GM23338 (cell line): Measurements from ENCODE around the gene DMBT1. TPM values are rescaled to one million over a fixed set of nuclear protein-coding genes. Genes with fewer than 3 reads are reported as not detected.

Experiments
- ATAC-seq: fragments of 200-7000 bp; cut with Tn5 transposase; 3 replicates; pipeline ENCODE4 v1.9.1; 2020
- DNase-seq: peaks from one replicate; pipeline ENCODE4 v3.0.0-alpha.2; 2015; ENCODE audit warnings: low spot score
- H2AFZ ChIP-seq: fragments of 200-600 bp; sonication (generic); 2 replicates; pipeline ENCODE4 v1.8.0; 2016; ENCODE audit warnings: antibody characterized with exemption, mild to moderate bottlenecking, moderate library complexity
- H3F3A ChIP-seq: fragments of 200-600 bp; sonication (generic); replicated peaks from 2 replicates; pipeline ENCODE4 v1.8.0; 2017; ENCODE audit warnings: antibody characterized with exemption, mixed run types, low read depth
- H3K27ac ChIP-seq: fragments of 200-600 bp; sonication (generic); 2 replicates; pipeline ENCODE4 v1.6.1; 2016; ENCODE audit warnings: low read depth
- H3K27me3 ChIP-seq: fragments of 200-600 bp; sonication (generic); 2 replicates; pipeline ENCODE4 v1.8.0; 2016; ENCODE audit warnings: mild to moderate bottlenecking, mixed run types, moderate library complexity; ENCODE audit not compliant: insufficient read depth
- H3K36me3 ChIP-seq: fragments of 200-600 bp; sonication (generic); 2 replicates; pipeline ENCODE4 v1.8.0; 2016; ENCODE audit warnings: mild to moderate bottlenecking; ENCODE audit not compliant: insufficient read depth
- H3K4me1 ChIP-seq: fragments of 200-600 bp; sonication (generic); 2 replicates; pipeline ENCODE4 v1.8.0; 2016; ENCODE audit warnings: mild to moderate bottlenecking, moderate library complexity; ENCODE audit not compliant: insufficient read depth
- H3K4me2 ChIP-seq: fragments of 200-600 bp; sonication (generic); 2 replicates; pipeline ENCODE4 v1.7.1; 2017; ENCODE audit warnings: mixed run types
- H3K4me3 ChIP-seq: fragments of 200-600 bp; sonication (generic); 2 replicates; pipeline ENCODE4 v1.6.1; 2016; ENCODE audit warnings: mixed run types
- H3K79me2 ChIP-seq: fragments of 200-600 bp; sonication (generic); replicated peaks from 2 replicates; pipeline ENCODE4 v1.8.0; 2017; ENCODE audit warnings: mild to moderate bottlenecking; ENCODE audit not compliant: insufficient read depth
- H3K9me2 ChIP-seq: fragments of 200-600 bp; sonication (generic); 2 replicates; pipeline ENCODE4 v1.8.0; 2017; ENCODE audit not compliant: insufficient read depth
- H4K20me1 ChIP-seq: fragments of 200-600 bp; sonication (generic); replicated peaks from 2 replicates; pipeline ENCODE4 v1.8.0; 2017; ENCODE audit warnings: mild to moderate bottlenecking; ENCODE audit not compliant: insufficient read depth
- H3K27ac Mint-ChIP-seq: 2 replicates; pipeline ENCODE4 v1.8.0; 2020; ENCODE audit warnings: inconsistent platforms, mild to moderate bottlenecking, moderate library complexity, mixed read lengths
- H3K27me3 Mint-ChIP-seq: 3 replicates; pipeline ENCODE4 v1.8.0; 2022; ENCODE audit warnings: low read depth, mild to moderate bottlenecking, moderate library complexity, mixed read lengths, inconsistent platforms; ENCODE audit not compliant: insufficient read depth, poor library complexity
- H3K36me3 Mint-ChIP-seq: 3 replicates; pipeline ENCODE4 v1.8.0; 2021; ENCODE audit warnings: low read depth, mild to moderate bottlenecking, inconsistent platforms, moderate library complexity, mixed read lengths
- H3K4me1 Mint-ChIP-seq: 3 replicates; pipeline ENCODE4 v1.8.0; 2020; ENCODE audit warnings: mild to moderate bottlenecking, inconsistent platforms, mixed read lengths
- H3K4me3 Mint-ChIP-seq: 3 replicates; pipeline ENCODE4 v1.8.0; 2021; ENCODE audit warnings: moderate library complexity, mild to moderate bottlenecking, inconsistent platforms, mixed read lengths
- H3K9me3 Mint-ChIP-seq: 3 replicates; pipeline ENCODE4 v1.8.0; 2020; ENCODE audit warnings: moderate library complexity, mild to moderate bottlenecking, inconsistent platforms, mixed read lengths
- CREB1 ChIP-seq: fragments of 250-450 bp; sonication (Bioruptor Pico); IDR thresholded peaks from 2 replicates; pipeline ENCODE4 v1.5.0; 2020; ENCODE audit warnings: low read depth, mild to moderate bottlenecking, moderate library complexity
- EZH2 ChIP-seq: fragments of 200-600 bp; sonication (generic); IDR thresholded peaks from one replicate; pipeline ENCODE4 v1.8.0; 2017; ENCODE audit warnings: antibody characterized with exemption, mild to moderate bottlenecking, low read depth; ENCODE audit not compliant: unreplicated experiment
- EZH2phosphoT487 ChIP-seq: fragments of 200-600 bp; sonication (generic); IDR thresholded peaks from one replicate; pipeline ENCODE4 v1.8.1; 2018; ENCODE audit warnings: antibody characterized with exemption; ENCODE audit not compliant: unreplicated experiment
- JUNB ChIP-seq: IDR thresholded peaks from one replicate; pipeline ENCODE4 v1.6.1; 2016; ENCODE audit warnings: antibody characterized with exemption; ENCODE audit not compliant: unreplicated experiment
- NANOG ChIP-seq: IDR thresholded peaks from 2 replicates; pipeline ENCODE4 v1.6.1; 2016; ENCODE audit warnings: antibody characterized with exemption, borderline replicate concordance
- POLR2AphosphoS5 ChIP-seq: IDR thresholded peaks from 2 replicates; pipeline ENCODE4 v1.6.1; 2016; ENCODE audit warnings: antibody characterized with exemption, low read depth
- STAT1 ChIP-seq: IDR thresholded peaks from one replicate; pipeline ENCODE4 v1.6.1; 2016; ENCODE audit warnings: antibody characterized with exemption; ENCODE audit not compliant: unreplicated experiment
- ZNF114 ChIP-seq: fragments of 250-450 bp; sonication (Bioruptor Pico); IDR thresholded peaks from 2 replicates; pipeline ENCODE4 v1.5.0; 2020; ENCODE audit warnings: mild to moderate bottlenecking, moderate library complexity
- ZNF462 ChIP-seq: fragments of 250-450 bp; sonication (Bioruptor Pico); IDR thresholded peaks from 2 replicates; pipeline ENCODE4 v1.5.0; 2020; ENCODE audit warnings: mild to moderate bottlenecking, moderate library complexity
- polyA plus RNA-seq: library from polyadenylated mRNA; unstranded; fragments of >200 nt; fragmentation: Nextera tagmentation; extraction: Ambion mirVana; gene quantifications from 2 replicates; pipeline ENCODE4 v1.2.1, GENCODE V29; 2016
- total RNA-seq: library from RNA; depleted of rRNA; stranded (reverse); fragments of >200 nt; shearing (Covaris generic); gene quantifications from 2 replicates; pipeline ENCODE4 v1.2.3, GENCODE V29; 2014
- TF ChIP-seq, protein P1 (sequence below): IDR thresholded peaks from one replicate; pipeline ENCODE4 v1.6.1; 2018; ENCODE audit warnings: antibody characterized with exemption; ENCODE audit not compliant: unreplicated experiment
- TF ChIP-seq, protein P2 (sequence below): IDR thresholded peaks from 2 replicates; pipeline ENCODE4 v1.6.1; 2016; ENCODE audit warnings: antibody characterized with exemption
- TF ChIP-seq, protein P3 (sequence below), 2 experiments: fragments of 200-600 bp in 1 of 2; sonication (generic) in 1 of 2; conservative IDR thresholded peaks; 2 replicates each; pipeline versions ENCODE4 v1.5.1 to v1.6.1; 2016 to 2017; ENCODE audit warnings: antibody characterized with exemption in 2 of 2, low read depth in 2 of 2, mild to moderate bottlenecking in 2 of 2, moderate library complexity in 1 of 2

DMBT1 gene
- total and polyA plus RNA-seq, 2 experiments from 2014 or later, result 0.03 to 0.05 TPM

- Mint-ChIP-seq H3K9me3 (peaks cover 22% of the 10 kb centered on the region), H3K36me3 (no peaks in the 10 kb centered on the region), H3K27ac (no peak overlapping the region), H3K4me3 (no peak overlapping the region), H3K4me1 (no peaks in the 10 kb centered on the region; the same call in 2 of the 3 replicates), H3K27me3 (peaks cover 8% of the 10 kb centered on the region)
- Histone ChIP-seq H3K4me1 (no peaks in the 10 kb centered on the region), H3K27me3 (no peaks in the 10 kb centered on the region), H2AFZ (no peak overlapping the region), H3K9me2 (no peaks in the 10 kb centered on the region), H3K4me3 (no peak overlapping the region), H4K20me1 (no peaks in the 10 kb centered on the region), H3K27ac (no peak overlapping the region), H3F3A (no peaks in the 10 kb centered on the region), H3K79me2 (no peaks in the 10 kb centered on the region), H3K4me2 (no peak overlapping the region), H3K36me3 (no peaks in the 10 kb centered on the region)
- DNase-seq (no peak), ATAC-seq (no peak)
- no peak for TF ChIP-seq EZH2
- TF ChIP-seq, protein P1, sequence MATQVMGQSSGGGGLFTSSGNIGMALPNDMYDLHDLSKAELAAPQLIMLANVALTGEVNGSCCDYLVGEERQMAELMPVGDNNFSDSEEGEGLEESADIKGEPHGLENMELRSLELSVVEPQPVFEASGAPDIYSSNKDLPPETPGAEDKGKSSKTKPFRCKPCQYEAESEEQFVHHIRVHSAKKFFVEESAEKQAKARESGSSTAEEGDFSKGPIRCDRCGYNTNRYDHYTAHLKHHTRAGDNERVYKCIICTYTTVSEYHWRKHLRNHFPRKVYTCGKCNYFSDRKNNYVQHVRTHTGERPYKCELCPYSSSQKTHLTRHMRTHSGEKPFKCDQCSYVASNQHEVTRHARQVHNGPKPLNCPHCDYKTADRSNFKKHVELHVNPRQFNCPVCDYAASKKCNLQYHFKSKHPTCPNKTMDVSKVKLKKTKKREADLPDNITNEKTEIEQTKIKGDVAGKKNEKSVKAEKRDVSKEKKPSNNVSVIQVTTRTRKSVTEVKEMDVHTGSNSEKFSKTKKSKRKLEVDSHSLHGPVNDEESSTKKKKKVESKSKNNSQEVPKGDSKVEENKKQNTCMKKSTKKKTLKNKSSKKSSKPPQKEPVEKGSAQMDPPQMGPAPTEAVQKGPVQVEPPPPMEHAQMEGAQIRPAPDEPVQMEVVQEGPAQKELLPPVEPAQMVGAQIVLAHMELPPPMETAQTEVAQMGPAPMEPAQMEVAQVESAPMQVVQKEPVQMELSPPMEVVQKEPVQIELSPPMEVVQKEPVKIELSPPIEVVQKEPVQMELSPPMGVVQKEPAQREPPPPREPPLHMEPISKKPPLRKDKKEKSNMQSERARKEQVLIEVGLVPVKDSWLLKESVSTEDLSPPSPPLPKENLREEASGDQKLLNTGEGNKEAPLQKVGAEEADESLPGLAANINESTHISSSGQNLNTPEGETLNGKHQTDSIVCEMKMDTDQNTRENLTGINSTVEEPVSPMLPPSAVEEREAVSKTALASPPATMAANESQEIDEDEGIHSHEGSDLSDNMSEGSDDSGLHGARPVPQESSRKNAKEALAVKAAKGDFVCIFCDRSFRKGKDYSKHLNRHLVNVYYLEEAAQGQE, result no peak
- TF ChIP-seq, protein P2, sequence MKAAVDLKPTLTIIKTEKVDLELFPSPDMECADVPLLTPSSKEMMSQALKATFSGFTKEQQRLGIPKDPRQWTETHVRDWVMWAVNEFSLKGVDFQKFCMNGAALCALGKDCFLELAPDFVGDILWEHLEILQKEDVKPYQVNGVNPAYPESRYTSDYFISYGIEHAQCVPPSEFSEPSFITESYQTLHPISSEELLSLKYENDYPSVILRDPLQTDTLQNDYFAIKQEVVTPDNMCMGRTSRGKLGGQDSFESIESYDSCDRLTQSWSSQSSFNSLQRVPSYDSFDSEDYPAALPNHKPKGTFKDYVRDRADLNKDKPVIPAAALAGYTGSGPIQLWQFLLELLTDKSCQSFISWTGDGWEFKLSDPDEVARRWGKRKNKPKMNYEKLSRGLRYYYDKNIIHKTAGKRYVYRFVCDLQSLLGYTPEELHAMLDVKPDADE, result no peak
- TF ChIP-seq CREB1 (CRISPR knock-in tag), result no peak
- TF ChIP-seq NANOG, result no peak
- no peak for TF ChIP-seq POLR2AphosphoS5
- TF ChIP-seq, protein P3, sequence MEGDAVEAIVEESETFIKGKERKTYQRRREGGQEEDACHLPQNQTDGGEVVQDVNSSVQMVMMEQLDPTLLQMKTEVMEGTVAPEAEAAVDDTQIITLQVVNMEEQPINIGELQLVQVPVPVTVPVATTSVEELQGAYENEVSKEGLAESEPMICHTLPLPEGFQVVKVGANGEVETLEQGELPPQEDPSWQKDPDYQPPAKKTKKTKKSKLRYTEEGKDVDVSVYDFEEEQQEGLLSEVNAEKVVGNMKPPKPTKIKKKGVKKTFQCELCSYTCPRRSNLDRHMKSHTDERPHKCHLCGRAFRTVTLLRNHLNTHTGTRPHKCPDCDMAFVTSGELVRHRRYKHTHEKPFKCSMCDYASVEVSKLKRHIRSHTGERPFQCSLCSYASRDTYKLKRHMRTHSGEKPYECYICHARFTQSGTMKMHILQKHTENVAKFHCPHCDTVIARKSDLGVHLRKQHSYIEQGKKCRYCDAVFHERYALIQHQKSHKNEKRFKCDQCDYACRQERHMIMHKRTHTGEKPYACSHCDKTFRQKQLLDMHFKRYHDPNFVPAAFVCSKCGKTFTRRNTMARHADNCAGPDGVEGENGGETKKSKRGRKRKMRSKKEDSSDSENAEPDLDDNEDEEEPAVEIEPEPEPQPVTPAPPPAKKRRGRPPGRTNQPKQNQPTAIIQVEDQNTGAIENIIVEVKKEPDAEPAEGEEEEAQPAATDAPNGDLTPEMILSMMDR (conservative IDR thresholded peaks at IDR 0.05; ENCODE audit: low read depth in 2 of 2), result no peak
- no peak for TF ChIP-seq EZH2phosphoT487
- no peak for TF ChIP-seq STAT1
- no peak for TF ChIP-seq ZNF114 (CRISPR knock-in tag)
- no peak for TF ChIP-seq JUNB
- no peak for TF ChIP-seq ZNF462 (CRISPR knock-in tag)
These were observed 15.2 kb downstream of the DMBT1 start for GRCh38 chr10:122575776-122576175.
